HG03103 (cell line): ENCODE results near the gene CAST.
A peak's percentile ranks its signal among the peaks of the same experiment; 100 is the strongest.
"Not testable (repeated sequence)": the region's sequence is repeated elsewhere in the genome, so short reads cannot be mapped to it uniquely, and the experiment has no call there.

Experiments used
- ATAC-seq: cut with Tn5 transposase; IDR thresholded peaks from one replicate; pipeline ENCODE4 v1.9.1; 2021; ENCODE audit warnings: low read depth; ENCODE audit not compliant: unreplicated experiment

Gene CAST, protein sequence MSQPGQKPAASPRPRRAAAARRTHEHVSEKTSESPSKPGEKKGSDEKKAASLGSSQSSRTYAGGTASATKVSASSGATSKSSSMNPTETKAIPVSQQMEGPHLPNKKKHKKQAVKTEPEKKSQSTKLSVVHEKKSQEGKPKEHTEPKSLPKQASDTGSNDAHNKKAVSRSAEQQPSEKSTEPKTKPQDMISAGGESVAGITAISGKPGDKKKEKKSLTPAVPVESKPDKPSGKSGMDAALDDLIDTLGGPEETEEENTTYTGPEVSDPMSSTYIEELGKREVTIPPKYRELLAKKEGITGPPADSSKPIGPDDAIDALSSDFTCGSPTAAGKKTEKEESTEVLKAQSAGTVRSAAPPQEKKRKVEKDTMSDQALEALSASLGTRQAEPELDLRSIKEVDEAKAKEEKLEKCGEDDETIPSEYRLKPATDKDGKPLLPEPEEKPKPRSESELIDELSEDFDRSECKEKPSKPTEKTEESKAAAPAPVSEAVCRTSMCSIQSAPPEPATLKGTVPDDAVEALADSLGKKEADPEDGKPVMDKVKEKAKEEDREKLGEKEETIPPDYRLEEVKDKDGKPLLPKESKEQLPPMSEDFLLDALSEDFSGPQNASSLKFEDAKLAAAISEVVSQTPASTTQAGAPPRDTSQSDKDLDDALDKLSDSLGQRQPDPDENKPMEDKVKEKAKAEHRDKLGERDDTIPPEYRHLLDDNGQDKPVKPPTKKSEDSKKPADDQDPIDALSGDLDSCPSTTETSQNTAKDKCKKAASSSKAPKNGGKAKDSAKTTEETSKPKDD

DNA sequence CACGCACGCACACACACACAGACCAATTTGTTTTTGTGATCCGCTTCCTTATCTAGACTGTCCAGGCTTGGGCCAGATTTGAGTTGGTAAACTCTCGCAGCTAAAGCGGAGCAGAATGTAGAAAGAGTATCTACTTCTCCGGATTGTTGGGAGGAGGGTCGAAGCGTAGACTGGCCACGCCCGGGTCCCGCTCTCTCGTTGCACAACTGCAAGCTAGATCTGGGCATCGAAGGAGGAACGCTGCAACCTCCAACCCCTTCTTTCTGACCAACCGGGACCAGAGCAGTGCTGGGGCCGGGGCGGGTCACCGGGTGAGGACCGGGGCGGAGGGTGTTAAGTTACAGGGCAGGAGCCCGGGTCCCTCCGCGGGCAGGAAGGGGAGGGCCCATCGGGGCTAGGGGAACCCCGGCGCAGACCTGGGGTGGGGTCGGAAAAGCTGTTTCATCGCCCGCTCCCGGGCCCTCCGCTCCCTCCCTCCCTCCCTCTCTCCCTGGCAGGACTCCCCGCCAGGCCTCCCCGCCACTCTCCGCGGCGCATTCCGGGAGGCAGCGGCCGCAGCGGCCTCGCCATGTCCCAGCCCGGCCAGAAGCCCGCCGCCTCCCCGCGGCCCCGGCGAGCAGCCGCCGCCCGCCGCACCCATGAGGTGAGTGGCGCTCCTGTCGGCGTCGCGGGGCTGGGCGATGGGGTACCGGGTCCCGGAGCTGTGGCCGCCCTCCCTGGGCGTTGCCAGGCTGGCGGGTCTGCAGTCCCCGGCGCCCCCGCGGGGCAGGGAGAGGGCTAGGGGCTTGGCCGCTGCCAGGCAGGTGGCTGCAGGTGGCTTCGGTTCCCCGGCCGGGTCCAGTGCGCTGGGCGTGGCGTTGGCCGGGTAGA lies at the start of gene CAST:
TSS of gene CAST (plus strand) at position 522 of the 870 bp plus-strand sequence. CDS start at position 569, 47 bp downstream.
- ATAC-seq = peak; percentile 53

DNA sequence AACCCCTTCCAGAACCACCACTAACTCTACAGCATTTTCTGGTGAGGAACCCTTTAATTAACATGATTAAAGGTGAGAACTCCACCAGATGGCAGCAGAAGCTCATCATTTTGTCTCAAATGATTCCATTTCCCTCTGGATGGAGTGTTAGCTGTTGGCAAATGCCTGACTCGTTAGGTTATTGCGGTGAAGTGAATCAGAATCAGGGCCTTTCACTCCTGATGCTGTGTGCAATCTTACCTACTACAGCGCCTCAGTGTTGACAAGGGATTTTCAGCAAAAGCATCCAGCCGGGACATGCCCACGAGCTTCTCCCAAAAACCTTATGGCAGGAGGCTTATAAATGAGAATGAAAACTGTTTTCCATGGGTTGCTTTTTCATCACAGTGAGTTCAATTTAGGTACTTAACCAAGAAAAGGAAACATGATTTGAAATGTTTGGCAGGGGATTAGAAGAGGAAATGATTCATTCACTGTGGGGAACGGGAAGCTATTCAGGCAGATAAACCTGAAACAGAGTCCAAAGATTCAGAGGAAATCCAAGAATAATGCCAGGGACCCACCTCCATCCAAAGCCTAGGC lies 48.0 kb upstream of the CAST start:
- ATAC-seq = no peak

DNA sequence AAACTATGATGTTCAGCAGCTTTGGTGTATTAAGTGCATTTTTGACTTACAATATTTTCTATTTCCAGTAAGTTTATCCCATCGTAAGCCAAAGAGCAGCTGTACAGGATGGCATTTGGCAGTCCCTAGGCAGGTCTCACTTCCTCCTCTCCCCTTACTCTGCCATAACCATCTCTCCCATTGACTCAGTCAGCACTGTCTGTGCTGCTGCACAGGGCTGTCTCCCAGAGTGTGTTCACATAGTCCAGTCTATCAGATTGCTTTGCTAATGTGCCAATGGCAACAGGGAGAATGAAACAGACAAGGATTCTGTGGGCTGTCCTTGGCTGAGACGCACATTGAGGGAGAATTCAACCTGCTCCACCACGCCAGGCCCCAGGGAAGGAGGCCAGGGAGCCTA lies 47.0 kb upstream of the CAST start:
- ATAC-seq = no peak

DNA sequence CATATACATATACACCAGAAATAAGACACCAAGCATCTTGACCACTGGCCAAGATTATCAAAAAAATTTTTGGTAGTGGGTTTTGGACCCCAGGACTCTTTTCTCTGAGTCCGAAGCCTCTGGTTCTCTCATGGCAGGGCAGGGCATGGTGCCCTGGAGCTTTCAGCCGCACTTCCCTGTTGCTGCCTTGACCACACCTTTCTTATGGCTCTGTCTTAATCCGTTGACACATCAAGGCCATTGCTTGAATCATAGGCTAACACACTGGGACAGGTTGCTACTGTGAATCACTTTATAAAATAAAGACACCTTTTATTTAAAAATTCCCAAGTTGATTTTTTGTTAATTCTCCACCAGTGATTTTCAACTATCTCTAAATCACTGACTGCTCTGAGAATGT lies 45.4 kb upstream of the CAST start:
- ATAC-seq = no peak

DNA sequence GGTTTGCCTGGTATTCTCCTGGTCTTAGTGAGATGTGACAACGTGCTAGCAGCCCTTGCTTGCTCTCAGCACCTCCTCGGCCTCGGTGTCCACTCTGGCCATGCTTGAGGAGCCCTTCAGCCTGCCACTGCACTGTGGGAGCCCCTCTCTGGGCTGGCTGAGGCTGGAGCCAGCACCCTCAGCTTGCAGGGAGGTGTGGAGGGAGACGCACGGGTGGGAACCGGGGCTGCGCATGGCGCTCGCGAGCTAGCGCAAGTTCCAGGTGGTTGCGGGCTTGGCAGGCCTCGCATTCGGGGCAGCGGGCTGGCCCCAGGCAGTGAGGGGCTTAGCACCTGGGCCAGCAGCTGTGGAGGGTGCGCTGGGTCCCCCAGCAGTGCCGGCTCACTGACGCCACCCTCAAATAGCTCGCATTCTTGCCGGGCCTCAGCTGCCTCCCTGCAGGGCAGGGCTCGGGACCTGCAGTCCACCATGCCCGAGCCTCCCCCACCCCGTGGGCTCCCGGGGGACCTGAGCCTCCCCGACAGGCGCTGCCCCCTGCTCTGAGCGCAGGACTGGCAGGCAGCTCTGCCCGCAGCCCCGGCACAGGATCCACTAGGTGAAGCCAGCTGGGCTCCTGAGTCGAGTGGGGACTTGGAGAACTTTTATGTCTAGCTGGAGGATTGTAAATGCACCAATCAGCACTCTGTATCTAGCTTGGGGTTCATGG lies 43.7 kb upstream of the CAST start:
- ATAC-seq = not testable (repeated sequence)

DNA sequence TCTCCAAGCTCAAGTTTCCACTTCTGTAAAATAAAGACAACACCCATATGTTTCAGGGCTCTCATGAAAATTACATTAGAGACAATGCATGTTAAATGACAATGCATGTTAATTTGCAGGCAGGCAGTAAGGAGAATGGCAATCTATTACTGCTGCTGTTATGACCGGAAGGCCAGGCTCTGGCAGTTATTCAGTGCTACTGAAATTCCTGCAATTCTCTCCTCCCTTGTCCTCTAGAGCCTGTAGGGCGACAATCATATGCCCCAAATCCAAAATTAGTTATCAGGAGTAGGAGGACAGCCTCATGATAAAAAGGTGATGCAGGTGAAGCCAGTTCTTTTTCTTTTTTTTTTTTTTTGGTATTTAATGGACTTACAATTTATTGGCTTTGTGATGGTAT lies 42.2 kb upstream of the CAST start:
- no peak for ATAC-seq

DNA sequence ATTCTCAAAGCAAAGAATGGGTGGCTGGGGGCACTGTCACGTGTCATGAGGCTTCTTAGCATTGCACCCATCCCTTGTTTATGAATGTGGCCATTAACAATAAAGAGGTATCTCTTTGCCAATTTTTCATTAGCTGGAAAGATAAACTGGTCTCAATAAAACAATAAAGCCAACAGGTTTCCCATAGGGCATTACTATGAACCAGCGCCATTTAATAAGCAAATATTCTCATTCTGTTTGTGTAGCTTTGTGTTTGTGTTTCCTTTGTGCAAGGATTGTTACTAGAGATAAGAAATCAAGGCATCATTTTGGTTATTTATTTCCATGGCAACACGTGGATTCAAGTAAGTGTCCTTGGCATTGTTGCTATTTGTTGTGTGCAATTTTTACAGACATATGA lies 37.6 kb upstream of the CAST start:
- ATAC-seq = no peak

DNA sequence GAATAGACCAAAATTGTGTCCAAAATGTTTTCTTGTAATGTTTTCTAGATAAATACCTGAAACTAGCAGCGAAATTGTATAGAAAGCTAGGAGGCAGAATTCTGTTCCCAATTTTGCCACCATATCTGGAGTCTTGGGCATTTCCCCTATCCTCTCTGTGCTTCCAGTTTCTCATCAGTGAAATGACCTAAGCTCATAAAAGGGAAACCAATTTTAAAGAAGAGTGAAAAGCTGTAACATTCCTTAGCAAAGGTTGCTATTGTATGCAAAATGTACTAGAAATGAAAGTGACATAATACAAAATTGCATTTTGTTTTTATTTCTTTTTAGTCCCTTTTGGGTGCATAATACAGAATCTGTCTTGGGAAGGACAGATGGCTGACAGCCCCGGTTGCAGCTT lies 36.8 kb upstream of the CAST start:
- no peak for ATAC-seq

DNA sequence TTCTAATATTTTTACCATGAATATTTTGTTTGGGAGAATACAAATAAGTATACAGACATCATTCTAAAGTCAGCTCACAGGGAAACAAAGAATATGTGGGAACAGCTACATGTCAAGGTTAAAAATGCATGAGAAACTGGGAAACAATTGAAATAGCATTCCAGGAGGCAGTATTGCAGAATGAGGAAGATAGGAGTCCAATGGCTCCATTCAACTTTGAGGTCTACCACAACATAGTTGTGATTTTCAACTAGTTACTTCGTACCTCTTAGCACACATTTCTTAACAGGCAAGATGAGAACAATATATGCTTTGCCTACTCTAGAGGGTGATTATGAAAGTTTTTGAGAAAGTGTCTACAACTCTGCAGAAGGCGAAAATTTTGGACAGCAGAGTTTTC lies 35.2 kb upstream of the CAST start:
- no peak for ATAC-seq

DNA sequence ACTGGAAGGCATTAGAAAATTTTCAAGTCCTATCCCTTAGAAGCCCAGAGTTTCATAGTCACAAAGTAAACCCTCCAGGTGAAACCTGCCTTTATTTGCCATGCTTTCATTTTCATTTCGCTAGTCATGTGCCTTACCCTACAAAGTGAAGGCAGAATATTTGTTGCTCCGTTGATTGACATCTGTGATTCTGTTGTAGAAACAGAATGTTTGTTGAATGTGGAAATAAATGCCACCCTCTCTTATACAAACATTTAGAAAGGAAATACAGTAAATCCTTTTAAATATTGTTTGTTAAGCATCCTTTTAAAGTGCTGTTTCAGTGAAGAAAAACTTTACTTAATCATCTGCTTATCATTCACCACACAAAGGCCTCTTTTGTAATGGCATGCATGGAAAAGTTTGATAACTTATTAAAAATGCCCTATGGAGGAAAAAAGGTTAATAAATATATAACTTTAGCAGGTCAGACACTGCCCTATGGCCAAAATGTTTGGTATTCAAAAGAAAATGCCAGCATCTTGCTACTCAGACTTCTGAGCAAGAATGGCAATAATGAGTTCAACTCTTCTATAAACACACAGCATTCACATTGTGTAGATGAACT lies 34.3 kb upstream of the CAST start:
- no peak for ATAC-seq

DNA sequence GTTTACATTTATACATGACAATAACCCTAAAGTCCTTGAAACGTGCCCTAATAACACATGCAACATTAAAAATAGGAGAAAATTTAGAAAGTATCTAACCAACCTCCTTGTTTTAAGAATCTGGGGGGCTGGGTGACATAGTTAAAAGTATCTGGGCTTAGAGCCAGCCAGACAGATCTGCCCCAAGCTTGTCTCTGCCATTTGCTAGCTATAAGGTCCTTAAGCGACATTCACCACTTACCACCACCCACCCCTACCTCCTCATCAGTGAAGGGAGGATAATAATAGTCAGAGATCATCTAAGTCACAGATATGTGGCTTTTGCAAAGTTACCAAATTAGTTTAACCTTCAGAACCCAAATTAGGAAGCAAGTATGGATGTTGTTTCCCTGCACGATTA lies 33.8 kb upstream of the CAST start:
- no peak for ATAC-seq

DNA sequence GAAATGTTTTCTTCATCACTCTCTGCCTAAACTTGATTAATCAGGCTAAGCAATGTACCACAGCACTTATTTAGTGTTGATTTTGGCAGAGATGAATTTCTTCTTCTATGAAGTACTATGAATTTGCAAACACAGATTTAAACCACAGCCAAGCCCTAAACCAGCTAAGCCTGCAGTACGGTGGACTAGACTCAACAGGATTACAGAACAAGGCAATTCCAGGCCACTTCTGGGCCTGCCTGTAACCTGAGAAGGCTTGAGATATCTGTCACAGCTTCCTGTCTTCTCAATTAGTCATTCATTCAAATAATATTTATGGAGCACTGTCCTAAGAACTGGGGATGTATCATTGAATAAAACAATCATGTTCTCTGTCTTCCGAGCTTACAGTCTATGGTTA lies 32.4 kb upstream of the CAST start:
- no peak for ATAC-seq

DNA sequence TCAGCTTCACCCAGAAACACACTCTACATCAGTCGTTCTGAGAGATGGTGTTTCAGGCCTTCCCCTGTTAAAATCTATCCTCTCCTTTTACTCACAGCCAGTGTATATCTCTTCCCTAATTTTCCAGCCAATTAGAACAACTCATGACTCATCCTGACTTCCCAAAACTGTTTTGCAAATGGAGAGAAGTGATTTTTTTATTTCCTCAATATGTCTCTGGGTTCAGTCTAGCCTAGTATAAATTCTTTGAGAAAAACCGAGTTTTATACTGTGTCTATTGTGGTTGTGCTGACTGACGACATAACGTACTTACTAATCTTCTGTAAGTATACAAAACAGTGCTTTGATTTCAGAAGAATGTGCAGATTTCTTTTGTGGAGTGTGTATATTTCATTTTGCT lies 28.4 kb upstream of the CAST start:
- no peak for ATAC-seq

DNA sequence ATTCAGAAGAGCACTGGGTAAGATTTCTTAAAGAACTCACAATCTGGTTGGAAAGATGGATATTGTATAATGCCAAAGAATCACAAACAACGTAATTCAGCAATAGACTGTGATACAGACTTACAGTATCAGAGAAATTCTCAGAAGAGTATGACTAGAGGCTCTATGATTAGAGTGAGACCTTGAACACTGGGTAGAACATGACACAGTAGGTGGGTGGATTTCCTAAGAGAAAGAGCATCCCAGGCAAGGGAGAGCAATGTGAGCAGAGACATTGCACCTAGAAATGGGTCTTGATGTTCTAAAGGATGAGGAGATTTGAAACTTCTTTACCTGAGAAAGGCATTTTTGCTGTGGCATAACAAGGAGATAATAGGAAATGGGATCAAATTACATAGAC lies 27.3 kb upstream of the CAST start:
- no peak for ATAC-seq

DNA sequence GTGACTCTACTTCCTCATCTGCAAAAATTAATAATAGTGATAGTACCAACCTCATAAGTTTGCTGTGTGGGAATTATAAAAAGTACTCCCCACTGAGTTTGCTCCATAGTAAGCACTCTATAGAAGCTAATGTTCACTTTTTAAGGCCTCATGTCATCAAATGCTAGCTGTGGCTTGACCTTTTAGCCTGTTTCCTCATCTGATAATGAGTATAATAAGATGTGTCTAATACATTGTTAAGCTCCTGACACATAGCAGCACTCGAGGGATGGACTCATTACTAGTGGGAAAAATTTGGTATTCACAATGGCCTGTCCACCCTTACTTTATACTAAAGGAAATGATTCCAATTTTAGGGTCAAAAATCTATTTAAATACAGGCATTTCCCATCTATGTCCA lies 26.1 kb upstream of the CAST start:
- no peak for ATAC-seq

DNA sequence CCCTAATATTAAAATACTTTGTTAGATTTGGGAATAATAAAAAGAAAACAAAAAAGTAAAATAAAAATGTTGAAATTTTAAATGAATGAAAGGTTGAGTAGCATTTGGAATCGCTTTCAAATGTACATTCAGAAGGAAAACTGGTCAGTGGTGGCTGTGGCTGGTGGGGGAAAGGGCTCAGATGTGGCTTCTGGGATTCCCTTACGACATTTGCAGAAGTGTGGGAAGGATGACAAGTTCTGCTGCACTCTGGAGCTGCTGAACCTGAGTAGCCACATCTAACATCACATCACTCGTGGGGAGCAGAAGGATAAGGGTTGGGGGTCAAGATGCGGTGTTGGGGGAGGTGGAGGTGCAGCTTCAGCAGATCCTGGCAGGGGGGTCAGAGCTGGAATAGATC lies 25.6 kb upstream of the CAST start:
- ATAC-seq = no peak

DNA sequence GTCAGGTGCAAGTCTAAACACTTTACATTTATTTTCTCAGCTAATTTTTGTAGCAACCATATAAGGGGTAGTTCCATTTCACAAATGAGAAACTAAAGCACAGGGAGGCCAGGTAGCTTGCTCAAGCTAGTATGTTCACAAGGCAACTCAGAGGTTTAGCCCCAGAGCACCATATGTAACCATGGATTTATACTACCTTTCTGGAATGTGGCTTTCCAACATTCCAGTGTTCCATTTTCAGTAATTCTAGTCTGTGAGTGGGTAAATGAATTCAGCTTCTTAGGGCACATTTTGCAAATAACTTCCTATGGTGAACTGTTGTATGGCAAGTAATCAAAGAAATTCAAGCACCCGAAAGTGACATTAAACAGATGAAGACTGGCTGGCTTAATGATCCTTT lies 25.0 kb upstream of the CAST start:
- no peak for ATAC-seq

DNA sequence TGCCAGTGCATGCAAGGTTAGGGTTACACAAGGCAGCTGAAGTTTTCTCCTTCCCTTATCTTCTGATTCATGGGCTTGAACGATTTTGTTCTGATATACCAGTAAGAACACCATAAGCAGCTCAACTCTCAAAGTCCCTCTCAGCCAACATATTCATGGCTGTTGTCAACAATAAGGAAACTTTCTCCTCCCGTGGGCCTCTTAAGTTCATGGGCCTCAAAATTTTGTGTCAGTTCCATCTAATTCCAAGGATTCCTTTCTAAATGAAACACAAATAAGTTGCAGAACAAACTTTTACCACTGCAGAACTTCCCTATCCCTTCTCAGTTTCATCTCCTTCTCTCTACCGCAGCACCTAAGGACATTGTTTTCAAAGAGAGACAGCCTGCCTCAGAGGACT lies 23.6 kb upstream of the CAST start:
- no peak for ATAC-seq

DNA sequence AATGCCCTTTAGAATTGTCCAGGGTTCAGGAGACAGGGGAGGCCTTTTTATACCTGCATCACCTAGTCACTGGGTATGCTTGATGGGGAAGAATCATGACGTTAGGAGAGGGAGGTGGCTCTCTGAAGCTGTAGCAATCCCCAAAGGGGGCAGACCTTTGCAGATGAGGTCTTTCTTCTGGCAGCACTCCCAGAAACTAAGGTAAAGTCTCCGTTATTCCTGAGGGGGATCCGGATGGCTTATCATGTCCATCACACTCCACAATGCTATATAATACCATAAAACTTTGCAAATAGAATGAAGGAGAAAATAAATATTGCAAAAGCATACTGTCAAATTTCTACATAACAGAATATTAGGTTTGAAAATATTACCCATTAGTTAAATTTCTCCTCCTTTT lies 21.5 kb upstream of the CAST start:
- no peak for ATAC-seq
